Measurements from ENCODE around the gene DPH6.

GRCh38 chr15:35535365-35535916 is 10.5 kb downstream of the DPH6 start:
- TF ChIP-seq CTCF (IDR thresholded peaks at IDR 0.05) (no peak), POLR2A (IDR thresholded peaks at IDR 0.05) (no peak)

All from Peyer's patch (tissue), 4 donors.